Measurements from ENCODE around the gene JMJD8. TPM values are rescaled to one million over a fixed set of nuclear protein-coding genes. Genes with fewer than 3 reads are reported as not detected.

Gene JMJD8
- total RNA-seq, 2 donors from 2014 or later = 40.7 to 72.1 TPM

DNA sequence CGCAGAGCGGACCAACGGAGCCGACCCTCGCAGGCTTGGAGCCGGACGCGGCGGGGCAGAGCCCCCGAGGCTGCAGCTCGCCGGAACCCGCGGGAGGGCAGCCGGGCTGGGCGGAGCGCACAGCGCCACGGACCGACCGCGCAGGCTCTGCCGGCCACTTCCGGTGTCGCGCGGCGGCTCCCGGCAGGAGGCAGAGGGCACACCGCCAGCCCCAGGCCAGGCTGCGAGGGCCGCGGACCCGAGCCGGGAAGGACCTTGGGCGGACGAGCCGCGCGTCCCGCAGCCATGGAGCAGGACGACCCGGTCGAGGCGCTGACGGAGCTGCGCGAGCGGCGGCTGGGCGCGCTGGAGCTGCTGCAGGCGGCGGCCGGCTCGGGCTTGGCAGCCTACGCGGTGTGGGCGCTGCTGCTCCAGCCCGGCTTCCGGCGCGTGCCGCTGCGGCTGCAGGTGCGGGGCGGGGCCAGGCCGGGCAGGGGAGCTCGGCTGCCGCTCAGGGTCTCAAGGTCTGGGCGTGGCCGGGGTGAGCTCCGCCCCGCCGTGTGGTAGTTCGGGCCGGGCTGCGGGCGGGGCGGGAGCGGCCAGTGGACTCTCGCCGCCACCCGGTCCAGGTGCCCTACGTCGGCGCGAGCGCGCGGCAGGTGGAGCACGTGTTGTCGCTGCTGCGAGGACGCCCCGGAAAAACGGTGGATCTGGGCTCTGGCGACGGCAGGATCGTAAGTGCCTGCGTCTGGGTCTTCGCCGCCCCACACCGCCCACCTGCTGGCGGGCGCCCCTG, 37.0 kb upstream of the JMJD8 start, which contains the start of gene ANTKMT:
Gene ANTKMT (plus strand): TSS at position 157 of the 775 bp plus-strand sequence. CDS start 129 bp downstream, at position 286.
- H3K4me3 ChIP-seq = peak within 1 kb of the TSS; percentile 72
- no peak for TF ChIP-seq CTCF (IDR thresholded peaks at IDR 0.05)
- DNase-seq = peak; percentile 87
- H3K4me1 ChIP-seq = peaks cover 22% of the 10 kb centered on the region
- H3K27ac ChIP-seq = peak within 1 kb of the TSS; percentile 84
- H3K9me3 ChIP-seq = no peaks in the 10 kb centered on the region
- peak within 1 kb of the TSS; percentile 85 to 99 for H3K9ac ChIP-seq (ENCODE audit: low read depth in 2 of 2, low read length in 2 of 2)
- no peaks in the 10 kb centered on the region for H3K27me3 ChIP-seq
- intact Hi-C loops (cut with DNase I) = no loop called here
- no peaks in the 10 kb centered on the region for H3K36me3 ChIP-seq

GRCh38 chr16:720447-720989, 36.4 kb upstream of the JMJD8 start:
- Histone ChIP-seq H3K36me3 (no peaks in the 10 kb centered on the region), H3K4me3 (peak overlapping the region; percentile 72), H3K27me3 (no peaks in the 10 kb centered on the region), H3K9ac (ENCODE audit: low read depth in 2 of 2, low read length in 2 of 2) (peak overlapping the region; percentile 85 to 99), H3K27ac (peak overlapping the region; percentile 84), H3K9me3 (no peaks in the 10 kb centered on the region), H3K4me1 (peaks cover 26% of the 10 kb centered on the region)
- no peak for TF ChIP-seq CTCF (IDR thresholded peaks at IDR 0.05)
- intact Hi-C loops (cut with DNase I) = no loop called here
- DNase-seq = peak; percentile 65

GRCh38 chr16:719815-720446, 35.8 kb upstream of the JMJD8 start:
- H3K9me3 ChIP-seq = no peaks in the 10 kb centered on the region
- DNase-seq = peak; percentile 43
- H3K4me3 ChIP-seq = peak overlapping the region; percentile 72
- no peaks in the 10 kb centered on the region for H3K36me3 ChIP-seq
- peak overlapping the region; percentile 85 to 99 for H3K9ac ChIP-seq (ENCODE audit: low read depth in 2 of 2, low read length in 2 of 2)
- H3K27me3 ChIP-seq = no peaks in the 10 kb centered on the region
- peak overlapping the region; percentile 84 for H3K27ac ChIP-seq
- intact Hi-C loops (cut with DNase I) = no loop called here
- TF ChIP-seq CTCF (IDR thresholded peaks at IDR 0.05) = no peak
- peaks cover 26% of the 10 kb centered on the region for H3K4me1 ChIP-seq

DNA sequence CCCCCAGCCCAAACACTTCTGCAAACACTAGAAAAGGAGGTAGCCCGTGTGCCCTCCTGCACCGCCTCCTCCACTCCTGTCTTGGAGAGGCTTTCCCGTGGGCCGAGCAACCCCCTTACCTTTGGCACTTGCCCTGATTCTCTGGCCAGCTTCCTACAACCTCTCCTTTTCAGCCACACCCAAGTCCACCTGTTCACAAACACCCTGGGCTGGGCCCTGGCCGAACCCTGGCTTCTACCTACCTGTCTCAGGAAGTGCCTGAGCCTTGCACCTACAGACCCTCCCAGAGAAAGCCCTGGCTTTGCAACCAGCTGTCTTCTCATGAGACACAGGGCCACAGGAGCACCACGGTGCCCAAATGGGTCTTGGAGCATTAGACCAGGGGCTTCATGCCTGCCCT, 34.8 kb upstream of the JMJD8 start:
- TF ChIP-seq CTCF (IDR thresholded peaks at IDR 0.05) = no peak
- peak; percentile 74 for DNase-seq
- intact Hi-C loops (cut with DNase I) = no loop called here
- Histone ChIP-seq H3K9me3 (no peaks in the 10 kb centered on the region), H3K27ac (no peak overlapping the region), H3K27me3 (no peaks in the 10 kb centered on the region), H3K4me1 (peaks cover 31% of the 10 kb centered on the region), H3K9ac (ENCODE audit: low read depth in 2 of 2, low read length in 2 of 2) (peak overlapping the region in 1 of 2 donors; percentile 46), H3K4me3 (no peak overlapping the region), H3K36me3 (no peaks in the 10 kb centered on the region)

- no peak overlapping the region for H3K4me3 ChIP-seq
- intact Hi-C loops (cut with DNase I) = no loop called here
- peaks cover 31% of the 10 kb centered on the region for H3K4me1 ChIP-seq
- H3K9ac ChIP-seq (ENCODE audit: low read depth in 2 of 2, low read length in 2 of 2) = peak overlapping the region in 1 of 2 donors; percentile 46
- TF ChIP-seq CTCF (IDR thresholded peaks at IDR 0.05) = no peak
- no peaks in the 10 kb centered on the region for H3K36me3 ChIP-seq
- no peak overlapping the region for H3K27ac ChIP-seq
- DNase-seq = no peak
- H3K9me3 ChIP-seq = no peaks in the 10 kb centered on the region
- H3K27me3 ChIP-seq = no peaks in the 10 kb centered on the region
Observed at GRCh38 chr16:718389-718788, 34.3 kb upstream of the JMJD8 start.
